Panc1 (cell line): ENCODE data around the gene LRP5. TPM values are rescaled to one million over a fixed set of nuclear protein-coding genes. Genes with fewer than 3 reads are reported as not detected.

Experiments used
- ATAC-seq: fragments of 200-7000 bp; cut with Tn5 transposase; 2 replicates; pipeline ENCODE4 v1.9.1; 2020; ENCODE audit warnings: mild to moderate bottlenecking, moderate library complexity
- BruUV-seq: library from RNA; stranded (reverse); fragments of 400-500 nt; replicated peaks from 2 replicates; lab custom pipeline; 2021; lab: Mats Ljungman, UMichigan
- CTCF ChIA-PET: fragments of 300-600 bp; sonication (Branson Sonifier 250); formaldehyde crosslinking; loops from one replicate; lab custom pipeline; 2022; ENCODE audit warnings: antibody characterized with exemption; lab: Charles Lee
- POLR2A ChIA-PET: fragments of 300-600 bp; sonication (Branson Sonifier 250); formaldehyde crosslinking; loops from one replicate; lab custom pipeline; 2022; ENCODE audit warnings: antibody characterized with exemption; lab: Charles Lee
- DNase-seq: peaks from one replicate; pipeline ENCODE4 v3.0.0-alpha.2; 2010; ENCODE audit warnings: low read depth, low spot score
- H3K27ac ChIP-seq: 2 replicates; pipeline ENCODE4 v1.5.1; 2011; ENCODE audit warnings: mild to moderate bottlenecking, low read length, inconsistent platforms
- H3K27me3 ChIP-seq: fragments of 200-500 bp; sonication (Bioruptor generic); 2 replicates; pipeline ENCODE4 v1.6.0; 2014; ENCODE audit warnings: low read length, inconsistent platforms; ENCODE audit not compliant: control insufficient read depth, insufficient read depth
- H3K36me3 ChIP-seq: fragments of 200-500 bp; sonication (Bioruptor generic); 2 replicates; pipeline ENCODE4 v1.5.1; 2014; ENCODE audit warnings: inconsistent platforms, mild to moderate bottlenecking, low read length, moderate library complexity; ENCODE audit not compliant: control insufficient read depth, insufficient read depth
- H3K4me1 ChIP-seq: 2 replicates; pipeline ENCODE4 v1.5.1; 2011; ENCODE audit warnings: inconsistent platforms, mild to moderate bottlenecking, low read length, moderate library complexity; ENCODE audit not compliant: control insufficient read depth, insufficient read depth
- H3K4me3 ChIP-seq, 2 experiments: 2 replicates each; pipeline ENCODE4 v1.5.1; 2011 to 2012; ENCODE audit warnings: low read depth in 2 of 2, low read length in 2 of 2, mild to moderate bottlenecking in 2 of 2, inconsistent platforms in 1 of 2, moderate library complexity in 1 of 2
- H3K9me3 ChIP-seq: fragments of 200-500 bp; sonication (Bioruptor generic); 2 replicates; pipeline ENCODE4 v1.5.1; 2014; ENCODE audit warnings: low read depth, mild to moderate bottlenecking, inconsistent platforms, low read length, moderate library complexity; ENCODE audit not compliant: control insufficient read depth, insufficient read depth
- POLR2AphosphoS5 ChIP-seq: IDR thresholded peaks from 2 replicates; pipeline ENCODE4 v1.6.1; 2012; ENCODE audit warnings: mild to moderate bottlenecking, low read depth, low read length, moderate library complexity
- SIN3A ChIP-seq: IDR thresholded peaks from 2 replicates; pipeline ENCODE4 v1.6.1; 2012; ENCODE audit warnings: low read depth, mild to moderate bottlenecking, low read length, moderate library complexity, borderline replicate concordance; ENCODE audit not compliant: insufficient read depth
- TCF7L2 ChIP-seq: IDR thresholded peaks from 2 replicates; pipeline ENCODE4 v1.6.1; 2011; ENCODE audit warnings: mild to moderate bottlenecking, low read depth, low read length, inconsistent platforms
- in situ Hi-C: cut with HindIII; loops from 2 replicates; pipeline ENCODE4 v1.10.0; 2016; ENCODE audit warnings: low sequenced_read_pairs, low pct_unique_long_range_greater_than_20kb
- intact Hi-C: fragments of 100-400 bp; cut with micrococcal nuclease; formaldehyde crosslinking; loops from one replicate; pipeline ENCODE4 v1.10.0; 2022; ENCODE audit not compliant: unreplicated experiment
- total RNA-seq: library from RNA; stranded (reverse); gene quantifications from one replicate; pipeline ENCODE4 v1.2.1, GENCODE V29; 2021; ENCODE audit not compliant: unreplicated experiment
- TF ChIP-seq, protein P1 (sequence below): fragments of 450-650 bp; IDR thresholded peaks from 2 replicates; pipeline ENCODE4 v1.5.1; 2017; ENCODE audit warnings: mild to moderate bottlenecking
- TF ChIP-seq, protein P2 (sequence below), 2 experiments: IDR thresholded peaks; 2 replicates each; pipeline ENCODE4 v1.6.1; 2011 to 2012; ENCODE audit warnings: low read depth in 2 of 2, control low read depth in 1 of 2, low read length in 1 of 2, mild to moderate bottlenecking in 1 of 2, moderate library complexity in 1 of 2; ENCODE audit not compliant: insufficient read depth in 1 of 2

Gene LRP5
- total RNA-seq, 1 experiment from 2014 or later, result 171 TPM

DNA sequence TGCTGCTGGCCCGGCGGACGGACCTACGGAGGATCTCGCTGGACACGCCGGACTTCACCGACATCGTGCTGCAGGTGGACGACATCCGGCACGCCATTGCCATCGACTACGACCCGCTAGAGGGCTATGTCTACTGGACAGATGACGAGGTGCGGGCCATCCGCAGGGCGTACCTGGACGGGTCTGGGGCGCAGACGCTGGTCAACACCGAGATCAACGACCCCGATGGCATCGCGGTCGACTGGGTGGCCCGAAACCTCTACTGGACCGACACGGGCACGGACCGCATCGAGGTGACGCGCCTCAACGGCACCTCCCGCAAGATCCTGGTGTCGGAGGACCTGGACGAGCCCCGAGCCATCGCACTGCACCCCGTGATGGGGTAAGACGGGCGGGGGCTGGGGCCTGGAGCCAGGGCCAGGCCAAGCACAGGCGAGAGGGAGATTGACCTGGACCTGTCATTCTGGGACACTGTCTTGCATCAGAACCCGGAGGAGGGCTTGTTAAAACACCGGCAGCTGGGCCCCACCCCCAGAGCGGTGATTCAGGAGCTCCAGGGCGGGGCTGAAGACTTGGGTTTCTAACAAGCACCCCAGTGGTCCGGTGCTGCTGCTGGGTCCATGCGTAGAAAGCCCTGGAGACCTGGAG, 74.1 kb downstream of the LRP5 start:
- Histone ChIP-seq H3K9me3 (no peaks in the 10 kb centered on the region), H3K27me3 (no peaks in the 10 kb centered on the region), H3K4me1 (peaks cover 26% of the 10 kb centered on the region), H3K27ac (no peak overlapping the region), H3K36me3 (peaks cover 3% of the 10 kb centered on the region; the same call in 1 of the 2 replicates), H3K4me3 (no peak overlapping the region)
- in situ Hi-C loops (no loop called here), intact Hi-C loops (no loop called here)
- DNase-seq (no peak), ATAC-seq (no peak)
- ChIA-PET POLR2A (no interaction called here), CTCF (no interaction called here)
- no peak for TF ChIP-seq TCF7L2
- no peak for TF ChIP-seq SIN3A
- TF ChIP-seq POLR2AphosphoS5, result no peak
- no TSS peak for BruUV-seq

DNA sequence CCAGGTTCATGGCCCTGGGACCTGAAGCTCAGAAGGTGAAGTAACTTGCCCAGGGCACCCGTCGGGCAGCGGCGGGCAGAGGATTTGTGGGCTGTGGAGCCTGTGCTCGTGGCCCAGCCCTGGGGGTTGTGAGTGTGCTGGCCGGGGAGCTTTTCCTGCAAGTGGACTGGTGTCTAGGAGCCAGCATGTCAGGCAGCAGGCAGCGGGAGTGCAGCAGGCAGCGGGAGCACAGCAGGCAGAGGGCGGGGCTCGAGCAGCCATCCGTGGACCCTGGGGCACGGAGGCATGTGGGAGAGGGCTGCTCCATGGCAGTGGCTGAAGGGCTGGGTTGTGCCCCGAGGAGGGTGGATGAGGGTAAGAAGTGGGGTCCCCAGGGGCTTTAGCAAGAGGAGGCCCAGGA, 75.4 kb downstream of the LRP5 start:
- ATAC-seq (no peak), DNase-seq (no peak)
- Histone ChIP-seq H3K4me1 (peaks cover 13% of the 10 kb centered on the region), H3K4me3 (no peak overlapping the region), H3K27me3 (no peaks in the 10 kb centered on the region), H3K9me3 (no peaks in the 10 kb centered on the region), H3K36me3 (peaks cover 3% of the 10 kb centered on the region; the same call in 1 of the 2 replicates), H3K27ac (no peak overlapping the region)
- TF ChIP-seq SIN3A, result no peak
- POLR2A ChIA-PET, result no interaction called here
- in situ Hi-C loops (no loop called here), intact Hi-C loops (no loop called here)
- BruUV-seq, result no TSS peak
- CTCF ChIA-PET, result no interaction called here

DNA sequence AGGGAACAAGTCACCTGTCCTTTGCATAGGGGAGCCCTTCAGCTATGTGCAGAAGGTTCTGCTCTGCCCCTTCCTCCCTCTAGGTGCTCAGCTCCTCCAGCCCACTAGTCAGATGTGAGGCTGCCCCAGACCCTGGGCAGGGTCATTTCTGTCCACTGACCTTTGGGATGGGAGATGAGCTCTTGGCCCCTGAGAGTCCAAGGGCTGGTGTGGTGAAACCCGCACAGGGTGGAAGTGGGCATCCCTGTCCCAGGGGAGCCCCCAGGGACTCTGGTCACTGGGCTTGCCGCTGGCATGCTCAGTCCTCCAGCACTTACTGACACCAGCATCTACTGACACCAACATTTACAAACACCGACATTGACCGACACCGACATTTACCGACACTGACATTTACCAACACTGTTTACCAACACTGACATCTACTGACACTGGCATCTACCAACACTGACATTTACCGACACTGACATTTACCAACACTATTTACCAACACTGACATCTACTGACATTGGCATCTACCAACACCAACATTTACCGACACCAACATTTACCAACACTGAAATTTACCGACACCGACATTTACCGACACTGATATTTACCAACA, 76.3 kb downstream of the LRP5 start:
- ATAC-seq (no peak), DNase-seq (no peak)
- CTCF ChIA-PET, result no interaction called here
- POLR2A ChIA-PET, result no interaction called here
- H3K4me3 ChIP-seq, result no peak overlapping the region
- no TSS peak for BruUV-seq
- no peaks in the 10 kb centered on the region for H3K9me3 ChIP-seq
- H3K27me3 ChIP-seq, result no peaks in the 10 kb centered on the region
- no peak overlapping the region for H3K27ac ChIP-seq
- intact Hi-C loops (no loop called here), in situ Hi-C loops (no loop called here)
- 0 out of 2 replicates have a peak, but pooled peaks have one; percentile 46 for TF ChIP-seq SIN3A
- TF ChIP-seq TCF7L2, result no peak
- H3K4me1 ChIP-seq, result peaks cover 4% of the 10 kb centered on the region
- H3K36me3 ChIP-seq, result peaks cover 3% of the 10 kb centered on the region; the same call in 1 of the 2 replicates

DNA sequence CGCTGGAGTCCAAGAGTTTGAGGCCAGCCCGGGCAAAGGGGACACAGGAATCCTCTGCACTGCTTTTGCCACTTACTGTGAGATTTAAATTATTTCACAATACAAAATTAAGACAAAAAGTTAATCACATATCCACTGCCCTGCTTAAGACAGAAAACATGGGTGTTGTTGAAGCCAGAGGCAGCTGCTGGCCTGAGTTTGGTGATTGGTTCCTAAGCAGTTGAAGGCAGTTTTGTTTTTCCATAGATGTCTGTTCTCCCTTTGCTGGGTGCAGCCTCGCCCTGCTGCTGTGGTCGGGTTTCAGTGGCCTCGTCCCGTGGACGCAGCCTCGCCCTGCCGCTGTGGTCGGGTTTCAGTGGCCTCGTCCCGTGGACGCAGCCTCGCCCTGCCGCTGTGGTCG, 77.9 kb downstream of the LRP5 start:
- POLR2A ChIA-PET, result no interaction called here

More for the DNA sequence above, 77.9 kb downstream of the LRP5 start:
- TF ChIP-seq TCF7L2, result no peak
- TF ChIP-seq, protein P1, sequence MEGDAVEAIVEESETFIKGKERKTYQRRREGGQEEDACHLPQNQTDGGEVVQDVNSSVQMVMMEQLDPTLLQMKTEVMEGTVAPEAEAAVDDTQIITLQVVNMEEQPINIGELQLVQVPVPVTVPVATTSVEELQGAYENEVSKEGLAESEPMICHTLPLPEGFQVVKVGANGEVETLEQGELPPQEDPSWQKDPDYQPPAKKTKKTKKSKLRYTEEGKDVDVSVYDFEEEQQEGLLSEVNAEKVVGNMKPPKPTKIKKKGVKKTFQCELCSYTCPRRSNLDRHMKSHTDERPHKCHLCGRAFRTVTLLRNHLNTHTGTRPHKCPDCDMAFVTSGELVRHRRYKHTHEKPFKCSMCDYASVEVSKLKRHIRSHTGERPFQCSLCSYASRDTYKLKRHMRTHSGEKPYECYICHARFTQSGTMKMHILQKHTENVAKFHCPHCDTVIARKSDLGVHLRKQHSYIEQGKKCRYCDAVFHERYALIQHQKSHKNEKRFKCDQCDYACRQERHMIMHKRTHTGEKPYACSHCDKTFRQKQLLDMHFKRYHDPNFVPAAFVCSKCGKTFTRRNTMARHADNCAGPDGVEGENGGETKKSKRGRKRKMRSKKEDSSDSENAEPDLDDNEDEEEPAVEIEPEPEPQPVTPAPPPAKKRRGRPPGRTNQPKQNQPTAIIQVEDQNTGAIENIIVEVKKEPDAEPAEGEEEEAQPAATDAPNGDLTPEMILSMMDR, result no peak
- TF ChIP-seq, protein P2, sequence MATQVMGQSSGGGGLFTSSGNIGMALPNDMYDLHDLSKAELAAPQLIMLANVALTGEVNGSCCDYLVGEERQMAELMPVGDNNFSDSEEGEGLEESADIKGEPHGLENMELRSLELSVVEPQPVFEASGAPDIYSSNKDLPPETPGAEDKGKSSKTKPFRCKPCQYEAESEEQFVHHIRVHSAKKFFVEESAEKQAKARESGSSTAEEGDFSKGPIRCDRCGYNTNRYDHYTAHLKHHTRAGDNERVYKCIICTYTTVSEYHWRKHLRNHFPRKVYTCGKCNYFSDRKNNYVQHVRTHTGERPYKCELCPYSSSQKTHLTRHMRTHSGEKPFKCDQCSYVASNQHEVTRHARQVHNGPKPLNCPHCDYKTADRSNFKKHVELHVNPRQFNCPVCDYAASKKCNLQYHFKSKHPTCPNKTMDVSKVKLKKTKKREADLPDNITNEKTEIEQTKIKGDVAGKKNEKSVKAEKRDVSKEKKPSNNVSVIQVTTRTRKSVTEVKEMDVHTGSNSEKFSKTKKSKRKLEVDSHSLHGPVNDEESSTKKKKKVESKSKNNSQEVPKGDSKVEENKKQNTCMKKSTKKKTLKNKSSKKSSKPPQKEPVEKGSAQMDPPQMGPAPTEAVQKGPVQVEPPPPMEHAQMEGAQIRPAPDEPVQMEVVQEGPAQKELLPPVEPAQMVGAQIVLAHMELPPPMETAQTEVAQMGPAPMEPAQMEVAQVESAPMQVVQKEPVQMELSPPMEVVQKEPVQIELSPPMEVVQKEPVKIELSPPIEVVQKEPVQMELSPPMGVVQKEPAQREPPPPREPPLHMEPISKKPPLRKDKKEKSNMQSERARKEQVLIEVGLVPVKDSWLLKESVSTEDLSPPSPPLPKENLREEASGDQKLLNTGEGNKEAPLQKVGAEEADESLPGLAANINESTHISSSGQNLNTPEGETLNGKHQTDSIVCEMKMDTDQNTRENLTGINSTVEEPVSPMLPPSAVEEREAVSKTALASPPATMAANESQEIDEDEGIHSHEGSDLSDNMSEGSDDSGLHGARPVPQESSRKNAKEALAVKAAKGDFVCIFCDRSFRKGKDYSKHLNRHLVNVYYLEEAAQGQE (IDR thresholded peaks at IDR 0.05; ENCODE audit: insufficient read depth in 1 of 2, low read depth in 2 of 2, low read length in 1 of 2), result no peak
- no peak for TF ChIP-seq SIN3A
- TF ChIP-seq POLR2AphosphoS5, result no peak
- intact Hi-C loops (no loop called here), in situ Hi-C loops (no loop called here)
- Histone ChIP-seq H3K9me3 (no peaks in the 10 kb centered on the region), H3K27me3 (no peaks in the 10 kb centered on the region), H3K4me3 (no peak overlapping the region), H3K27ac (no peak overlapping the region), H3K4me1 (no peaks in the 10 kb centered on the region), H3K36me3 (peaks cover 3% of the 10 kb centered on the region; the same call in 1 of the 2 replicates)
- BruUV-seq, result no TSS peak
- CTCF ChIA-PET, result no interaction called here
- ATAC-seq, result no peak
- no peak for DNase-seq
